Activated CD8-positive, alpha-beta T cell treated with anti-CD3 and anti-CD28 coated beads for 36 hours (primary cell): ENCODE results near the gene LYRM4. TPM values are rescaled to one million over a fixed set of nuclear protein-coding genes. Genes with fewer than 3 reads are reported as not detected.

Experiments used
- ATAC-seq: fragments of 200-7000 bp; cut with Tn5 transposase; one replicate; pipeline ENCODE4 v1.10.0; 2021; ENCODE audit warnings: mild to moderate bottlenecking, moderate library complexity
- CTCF ChIA-PET: fragments of 350-600 bp; sonication (Branson Sonifier 250); formaldehyde crosslinking; loops from one replicate; lab custom pipeline; 2021; ENCODE audit warnings: antibody characterized with exemption; lab: Charles Lee
- POLR2A ChIA-PET: fragments of 350-600 bp; sonication (Branson Sonifier 250); formaldehyde crosslinking; loops from one replicate; lab custom pipeline; 2021; ENCODE audit warnings: antibody characterized with exemption; lab: Charles Lee
- DNase-seq: peaks from one replicate; pipeline ENCODE4 v3.0.0-alpha.2; 2020
- H3K27ac Mint-ChIP-seq: one replicate; pipeline ENCODE4 v1.8.0; 2021; ENCODE audit warnings: mild to moderate bottlenecking, mixed read lengths
- H3K27me3 Mint-ChIP-seq: one replicate; pipeline ENCODE4 v1.8.0; 2021; ENCODE audit warnings: mixed read lengths
- H3K36me3 Mint-ChIP-seq: one replicate; pipeline ENCODE4 v1.8.0; 2021; ENCODE audit warnings: low read depth, mixed read lengths
- H3K4me1 Mint-ChIP-seq: one replicate; pipeline ENCODE4 v1.8.0; 2021; ENCODE audit warnings: low read depth, mixed read lengths
- H3K4me3 Mint-ChIP-seq: one replicate; pipeline ENCODE4 v1.8.0; 2021; ENCODE audit warnings: mild to moderate bottlenecking, moderate library complexity, mixed read lengths
- H3K9me3 Mint-ChIP-seq: one replicate; pipeline ENCODE4 v1.8.0; 2021; ENCODE audit warnings: mixed read lengths
- intact Hi-C: fragments of 100-400 bp; cut with micrococcal nuclease; formaldehyde crosslinking; loops from one replicate; pipeline ENCODE4 v1.10.0; 2022
- total RNA-seq, 2 experiments: library from RNA; stranded (reverse); gene quantifications; one replicate each; pipeline ENCODE4 v1.2.3, GENCODE V29; 2021
- TF ChIP-seq, protein P1 (sequence below): fragments of 200-600 bp; IDR thresholded peaks from one replicate; pipeline ENCODE4 v1.8.0; 2022; ENCODE audit warnings: antibody characterized with exemption, mild to moderate bottlenecking

LYRM4 gene
- total RNA-seq, 2 experiments from 2014 or later: 43.5 to 50.6 TPM

DNA sequence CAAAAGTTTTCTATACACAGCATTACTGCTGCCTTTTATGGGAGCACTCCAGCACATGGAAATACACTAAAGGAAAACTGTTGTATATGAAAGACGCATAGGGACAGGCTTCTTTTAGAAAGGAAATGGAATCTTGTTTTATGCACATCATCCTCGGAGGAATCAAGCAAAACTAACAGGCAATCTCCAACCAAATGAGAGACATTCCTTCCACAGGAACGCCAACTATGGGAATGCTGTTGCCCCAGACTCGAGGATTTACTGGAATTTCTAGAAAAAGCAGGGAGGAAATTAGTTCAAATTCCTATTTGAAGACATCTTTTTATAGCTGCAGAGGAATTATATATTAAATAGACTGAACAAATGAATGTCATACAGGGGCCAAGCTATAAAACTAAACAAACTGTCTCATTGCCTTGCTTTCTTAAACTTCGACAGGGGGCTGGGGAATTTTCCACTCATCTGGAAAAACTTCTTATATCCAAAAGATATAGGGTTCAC lies 52.2 kb downstream of the LYRM4 start:
- ChIA-PET CTCF (interaction anchor here (0.7 to 1.2 kb wide), 2 partner anchors 12 to 94 kb away, joined by 3 to 4 read pairs; no protein-coding TSS in a partner anchor), POLR2A (no interaction called here)
- ATAC-seq (no peak), DNase-seq (no peak)
- TF ChIP-seq, protein P1, sequence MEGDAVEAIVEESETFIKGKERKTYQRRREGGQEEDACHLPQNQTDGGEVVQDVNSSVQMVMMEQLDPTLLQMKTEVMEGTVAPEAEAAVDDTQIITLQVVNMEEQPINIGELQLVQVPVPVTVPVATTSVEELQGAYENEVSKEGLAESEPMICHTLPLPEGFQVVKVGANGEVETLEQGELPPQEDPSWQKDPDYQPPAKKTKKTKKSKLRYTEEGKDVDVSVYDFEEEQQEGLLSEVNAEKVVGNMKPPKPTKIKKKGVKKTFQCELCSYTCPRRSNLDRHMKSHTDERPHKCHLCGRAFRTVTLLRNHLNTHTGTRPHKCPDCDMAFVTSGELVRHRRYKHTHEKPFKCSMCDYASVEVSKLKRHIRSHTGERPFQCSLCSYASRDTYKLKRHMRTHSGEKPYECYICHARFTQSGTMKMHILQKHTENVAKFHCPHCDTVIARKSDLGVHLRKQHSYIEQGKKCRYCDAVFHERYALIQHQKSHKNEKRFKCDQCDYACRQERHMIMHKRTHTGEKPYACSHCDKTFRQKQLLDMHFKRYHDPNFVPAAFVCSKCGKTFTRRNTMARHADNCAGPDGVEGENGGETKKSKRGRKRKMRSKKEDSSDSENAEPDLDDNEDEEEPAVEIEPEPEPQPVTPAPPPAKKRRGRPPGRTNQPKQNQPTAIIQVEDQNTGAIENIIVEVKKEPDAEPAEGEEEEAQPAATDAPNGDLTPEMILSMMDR: no peak
- intact Hi-C loops: loop anchor here (10.0 kb wide), 1 partner anchor 176 kb away; no protein-coding TSS in a partner anchor
- H3K4me1 Mint-ChIP-seq: peaks cover 5% of the 10 kb centered on the region
- no peaks in the 10 kb centered on the region for H3K27me3 Mint-ChIP-seq
- no peak overlapping the region for H3K4me3 Mint-ChIP-seq
- no peak overlapping the region for H3K27ac Mint-ChIP-seq
- peaks cover 22% of the 10 kb centered on the region for H3K36me3 Mint-ChIP-seq
- H3K9me3 Mint-ChIP-seq: no peaks in the 10 kb centered on the region

DNA sequence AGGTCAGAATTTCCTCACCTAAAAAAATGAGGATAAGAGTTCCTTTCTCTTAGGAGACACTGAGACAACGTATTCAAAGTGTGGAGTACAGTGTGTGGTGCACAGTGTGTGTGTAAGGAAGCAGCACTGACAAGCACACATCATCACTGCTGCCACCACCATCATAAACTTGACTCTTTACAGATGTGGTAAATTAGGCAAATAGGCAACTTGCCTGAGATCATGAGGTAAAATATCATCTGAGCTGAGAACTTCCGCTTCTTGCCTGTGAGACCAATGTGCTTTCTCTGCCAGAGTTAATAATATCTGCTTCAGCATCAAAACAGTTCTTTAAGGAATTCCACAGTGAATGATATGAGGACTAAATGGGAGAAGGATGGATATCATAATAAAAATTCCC lies 52.7 kb downstream of the LYRM4 start:
- H3K9me3 Mint-ChIP-seq: no peaks in the 10 kb centered on the region
- no peak overlapping the region for H3K4me3 Mint-ChIP-seq
- ATAC-seq (no peak), DNase-seq (no peak)
- H3K27ac Mint-ChIP-seq: no peak overlapping the region
- H3K36me3 Mint-ChIP-seq: peaks cover 19% of the 10 kb centered on the region
- H3K27me3 Mint-ChIP-seq: no peaks in the 10 kb centered on the region
- H3K4me1 Mint-ChIP-seq: peaks cover 5% of the 10 kb centered on the region
- ChIA-PET CTCF (interaction anchor here (0.7 to 1.2 kb wide), 4 partner anchors 13 to 95 kb away, joined by 3 to 4 read pairs (median 4); no protein-coding TSS in a partner anchor), POLR2A (no interaction called here)
- intact Hi-C loops: loop anchor here (10.0 kb wide), 1 partner anchor 177 kb away; no protein-coding TSS in a partner anchor
- TF ChIP-seq, protein P1: no peak

DNA sequence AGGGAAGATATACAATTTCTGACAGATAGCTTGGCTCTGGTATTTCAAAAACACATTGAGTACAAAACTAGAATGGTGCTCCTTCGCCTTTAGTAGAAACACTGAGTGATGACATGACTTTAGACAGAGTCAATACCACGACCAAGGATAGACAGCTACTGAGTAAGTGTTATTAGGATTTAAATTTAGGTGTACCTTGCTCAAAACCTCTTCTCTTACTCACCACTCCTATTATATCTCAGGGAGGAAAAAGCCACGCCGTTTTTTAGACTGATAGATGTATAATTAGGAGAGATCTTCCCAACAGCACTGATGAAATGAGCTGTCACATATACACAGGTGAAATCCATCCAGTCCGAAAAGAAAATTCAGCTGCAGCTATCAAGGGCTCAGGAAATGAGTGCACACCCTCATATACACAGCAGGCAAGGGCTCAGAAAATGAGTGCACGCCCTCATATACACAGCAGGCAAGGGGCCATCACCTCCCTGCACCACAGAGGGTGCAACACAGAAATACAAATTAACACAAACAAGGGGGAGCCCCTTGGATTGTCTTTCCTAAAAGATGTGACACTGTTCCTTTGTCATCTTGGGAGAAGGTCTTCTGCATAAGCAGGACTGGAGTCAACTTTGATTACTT lies 53.7 kb downstream of the LYRM4 start:
- DNase-seq (no peak), ATAC-seq (no peak)
- ChIA-PET POLR2A (no interaction called here), CTCF (interaction anchor here (0.9 to 1.8 kb wide), 5 partner anchors 10 to 138 kb away, joined by 3 to 6 read pairs (median 4); no protein-coding TSS in a partner anchor)
- H3K27me3 Mint-ChIP-seq: no peaks in the 10 kb centered on the region
- H3K4me3 Mint-ChIP-seq: no peak overlapping the region
- TF ChIP-seq, protein P1: no peak
- H3K36me3 Mint-ChIP-seq: peaks cover 13% of the 10 kb centered on the region
- H3K9me3 Mint-ChIP-seq: no peaks in the 10 kb centered on the region
- H3K4me1 Mint-ChIP-seq: peaks cover 4% of the 10 kb centered on the region
- intact Hi-C loops: loop anchor here (10.0 kb wide), 1 partner anchor 178 kb away; no protein-coding TSS in a partner anchor
- no peak overlapping the region for H3K27ac Mint-ChIP-seq

DNA sequence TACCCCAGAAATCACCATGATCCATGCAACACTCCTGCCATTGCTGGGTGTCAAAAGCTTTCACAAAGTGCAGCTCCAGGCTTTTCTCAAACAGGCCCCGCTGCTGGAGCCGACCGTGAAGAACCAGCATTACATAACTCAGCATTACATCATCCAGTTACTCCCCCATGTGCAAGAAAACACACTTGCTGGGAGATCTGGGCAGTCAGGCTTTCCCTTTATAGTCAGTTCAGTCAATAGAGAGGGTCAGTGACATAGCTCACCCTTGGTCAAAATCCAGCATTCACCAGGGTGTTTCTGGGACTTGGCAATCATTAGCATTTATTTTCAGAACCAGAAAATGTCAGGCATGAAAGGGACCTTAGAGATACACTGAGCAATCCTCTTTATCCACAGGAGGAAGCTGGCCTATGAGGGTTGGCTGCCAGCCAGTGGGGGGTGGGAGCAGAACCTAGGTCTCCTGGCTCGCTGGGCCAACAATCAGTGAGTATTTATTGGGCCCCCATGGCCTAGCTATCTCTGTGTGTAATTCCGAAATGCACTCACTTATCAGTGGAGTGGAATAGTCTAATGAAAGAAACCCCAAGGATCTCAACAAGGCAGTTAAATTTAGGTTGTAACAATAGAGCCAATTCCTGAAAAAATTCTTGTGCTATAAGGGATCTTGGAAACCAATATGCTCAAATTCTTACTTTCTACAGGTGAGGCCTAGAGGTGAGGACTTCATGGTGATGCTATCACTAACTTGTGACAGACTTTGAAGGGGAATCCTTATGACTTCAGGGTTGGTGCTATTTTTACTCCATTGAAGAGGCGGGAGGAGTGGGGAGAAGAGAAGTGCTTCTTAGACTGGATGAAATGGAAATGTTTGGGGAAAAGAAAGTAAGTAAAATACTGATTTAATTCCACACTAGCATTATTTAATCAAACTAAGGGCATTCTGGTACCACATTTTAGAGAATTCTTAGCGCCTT lies 54.6 kb downstream of the LYRM4 start:
- intact Hi-C loops: loop anchor here (10.0 kb wide), 1 partner anchor 179 kb away; no protein-coding TSS in a partner anchor
- DNase-seq (no peak), ATAC-seq (no peak)
- Mint-ChIP-seq H3K36me3 (peaks cover 13% of the 10 kb centered on the region), H3K27me3 (no peaks in the 10 kb centered on the region), H3K4me1 (peaks cover 3% of the 10 kb centered on the region), H3K4me3 (no peak overlapping the region), H3K27ac (no peak overlapping the region), H3K9me3 (no peaks in the 10 kb centered on the region)
- POLR2A ChIA-PET: no interaction called here
- TF ChIP-seq, protein P1: no peak
- CTCF ChIA-PET: interaction anchor here (0.6 to 1.8 kb wide), 5 partner anchors 11 to 239 kb away, joined by 3 to 6 read pairs (median 5); no protein-coding TSS in a partner anchor
